COLO829 (cell line): Measurements from ENCODE around the gene BTBD16.

Experiments used
- DNase-seq: peaks from one replicate; pipeline ENCODE4 v3.0.0; 2012; ENCODE audit warnings: low spot score

BTBD16 gene

DNA sequence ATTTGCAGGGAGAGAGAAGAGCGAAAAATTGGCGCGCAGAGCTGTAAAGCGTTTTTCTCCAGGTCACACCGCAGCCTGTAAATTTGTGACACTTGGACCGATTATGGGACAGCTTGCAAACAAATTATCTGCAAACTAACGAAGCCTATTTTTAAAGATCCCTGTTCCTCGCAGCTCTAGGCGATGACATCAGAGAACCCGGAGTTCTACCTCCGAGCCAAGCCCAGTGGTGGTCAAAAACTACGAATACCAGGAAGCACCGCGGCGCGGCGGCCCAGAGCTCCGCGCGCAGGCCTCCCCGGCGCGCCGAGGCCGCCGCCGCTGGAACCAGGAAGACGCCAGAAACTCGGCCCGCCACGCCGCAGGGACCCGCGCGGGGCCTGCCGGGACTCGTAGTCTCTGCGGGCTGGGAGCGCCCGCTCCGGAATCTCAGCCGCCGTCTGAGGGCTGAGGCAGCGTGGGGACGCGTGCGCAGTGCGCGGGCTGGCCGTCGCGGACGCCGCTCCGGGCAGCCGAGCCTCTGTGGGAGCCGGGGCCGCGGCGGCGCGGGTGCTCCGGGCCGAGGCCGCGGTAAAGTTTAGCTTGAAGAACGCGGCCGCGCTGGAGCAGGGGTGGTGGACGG is 103.3 kb downstream of the BTBD16 start, which contains the start of gene PLEKHA1:
TSS of gene PLEKHA1 (plus strand) at position 472 of the 622 bp plus-strand sequence. CDS start 18,493 bp downstream, outside the sequence.
- peak; percentile 75 for DNase-seq

DNA sequence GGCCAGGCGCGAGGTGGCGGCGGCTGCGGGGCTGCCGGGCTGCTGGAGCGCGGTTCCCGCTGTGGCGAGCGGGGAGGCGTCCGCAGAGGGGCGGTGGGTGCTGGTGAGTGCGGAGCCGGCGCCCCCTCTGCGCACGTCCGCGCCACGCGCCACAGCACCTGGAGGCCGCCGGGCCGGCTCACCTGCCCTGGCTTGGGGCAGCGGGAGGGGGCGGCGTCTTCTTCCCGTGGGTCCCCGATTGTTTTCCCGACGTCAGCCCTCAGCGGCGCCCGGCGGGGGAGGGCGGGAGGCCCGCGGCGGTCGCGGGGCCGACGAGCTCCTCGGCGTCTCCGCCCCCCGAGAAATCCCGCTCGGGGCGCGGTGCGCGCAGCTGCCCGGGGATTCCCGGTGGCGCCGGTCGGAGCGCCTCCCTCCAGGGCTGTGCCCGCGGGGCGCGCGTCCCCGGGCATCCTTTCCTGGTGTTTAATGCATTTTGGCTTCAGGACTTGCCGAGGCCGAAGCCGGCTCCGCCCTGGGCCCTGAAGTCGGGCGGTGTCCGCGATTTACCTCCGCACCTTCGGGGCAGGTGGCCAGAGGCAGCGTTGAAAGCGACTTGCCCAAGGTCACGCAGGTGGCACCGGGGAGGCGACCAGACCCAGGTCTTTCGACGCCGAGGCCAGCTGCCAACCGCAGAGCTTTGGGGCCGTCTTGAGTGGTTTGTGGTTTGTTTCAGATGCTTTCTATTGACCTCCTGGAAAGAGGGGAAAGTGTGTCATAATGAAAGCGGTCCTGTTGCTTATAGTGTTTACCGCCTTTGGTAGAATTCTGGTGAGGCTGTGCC is 104.0 kb downstream of the BTBD16 start:
- no peak for DNase-seq

DNA sequence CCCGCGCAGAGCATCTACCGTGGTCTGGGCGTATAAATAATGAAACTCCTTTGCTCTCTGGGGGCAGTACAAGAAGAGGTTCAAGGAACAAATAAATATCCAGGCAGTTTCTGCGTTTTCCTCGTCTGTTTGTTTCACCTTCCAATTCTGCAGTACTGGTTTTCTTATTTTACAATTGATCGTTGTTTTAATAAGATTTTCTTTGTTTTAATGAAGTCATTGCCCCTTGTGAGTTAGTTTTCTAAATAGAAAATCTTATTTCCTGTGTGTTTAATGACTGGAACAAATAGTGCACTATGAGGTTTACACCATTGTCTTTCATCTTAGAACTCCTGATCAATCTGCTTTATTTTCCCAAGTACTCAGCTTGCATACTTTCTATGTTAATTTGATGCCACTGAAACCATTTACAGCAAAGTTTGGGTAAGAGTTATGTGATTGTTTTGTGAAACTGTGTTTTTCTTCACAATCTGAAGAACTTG is 104.6 kb downstream of the BTBD16 start:
- DNase-seq: no peak

DNA sequence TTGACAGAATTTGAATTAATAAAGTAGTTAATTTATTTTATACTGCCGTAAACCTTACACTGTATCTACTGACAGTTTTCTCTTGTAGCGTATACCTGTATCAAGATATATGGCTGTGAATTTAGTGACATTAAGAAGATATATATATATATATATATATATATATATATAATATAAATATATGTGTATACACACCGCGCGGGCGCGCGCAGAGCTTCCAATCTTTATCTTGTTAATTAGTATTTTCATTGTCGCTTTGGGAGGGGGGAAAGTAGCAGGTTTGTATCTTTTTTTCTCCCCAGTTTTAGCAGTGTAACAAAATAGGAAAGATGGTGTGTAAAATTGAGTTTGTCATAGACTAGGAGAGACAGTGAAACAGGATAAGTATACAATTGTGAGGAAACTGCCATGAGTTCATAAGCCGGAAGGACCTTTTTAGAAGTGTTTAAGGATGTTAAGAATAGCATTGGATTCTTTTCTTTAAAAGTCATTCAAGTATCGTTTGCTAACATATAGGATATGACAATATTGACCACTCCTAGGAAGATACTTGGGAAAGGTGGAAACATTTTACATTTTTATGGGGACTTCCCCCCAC is 105.4 kb downstream of the BTBD16 start:
- no peak for DNase-seq

DNA sequence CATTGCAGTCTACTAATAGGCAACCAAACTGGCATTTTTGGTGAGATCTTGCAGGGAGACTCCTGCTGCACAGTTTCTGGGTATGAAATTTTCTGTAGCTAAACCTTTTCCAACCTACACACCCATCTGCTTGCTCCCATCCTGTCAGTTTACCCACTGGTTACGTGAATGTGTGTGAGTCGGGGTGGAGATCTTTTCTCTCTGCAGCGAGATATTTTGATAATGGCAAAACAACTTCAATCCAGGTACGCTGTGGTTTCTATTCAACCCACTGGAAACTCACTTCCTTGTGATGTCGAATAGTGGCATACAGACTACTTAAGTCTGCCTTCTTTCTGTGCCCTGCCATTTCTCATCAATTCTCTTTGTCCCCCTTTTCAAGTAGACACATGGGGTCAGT is 107.9 kb downstream of the BTBD16 start:
- DNase-seq: no peak

DNA sequence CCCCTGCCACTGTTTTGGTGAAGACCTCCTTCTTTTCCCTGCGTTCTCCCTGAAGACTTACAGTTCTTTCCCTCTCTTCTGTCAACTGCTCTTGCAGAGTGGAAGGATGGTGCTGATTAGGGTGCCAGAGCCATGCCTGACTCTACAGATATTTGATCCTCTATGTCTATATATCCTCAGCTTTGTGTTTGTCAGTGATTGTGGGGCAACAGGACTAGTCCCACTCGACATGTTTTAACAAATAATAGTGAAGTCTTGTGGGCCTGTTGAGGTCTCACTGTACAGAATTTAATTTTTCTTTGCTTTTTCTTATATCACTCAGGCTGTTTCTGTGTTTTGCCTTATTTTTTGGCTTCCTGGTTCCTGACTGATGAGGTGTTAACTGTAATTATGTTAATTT is 108.4 kb downstream of the BTBD16 start:
- no peak for DNase-seq

DNA sequence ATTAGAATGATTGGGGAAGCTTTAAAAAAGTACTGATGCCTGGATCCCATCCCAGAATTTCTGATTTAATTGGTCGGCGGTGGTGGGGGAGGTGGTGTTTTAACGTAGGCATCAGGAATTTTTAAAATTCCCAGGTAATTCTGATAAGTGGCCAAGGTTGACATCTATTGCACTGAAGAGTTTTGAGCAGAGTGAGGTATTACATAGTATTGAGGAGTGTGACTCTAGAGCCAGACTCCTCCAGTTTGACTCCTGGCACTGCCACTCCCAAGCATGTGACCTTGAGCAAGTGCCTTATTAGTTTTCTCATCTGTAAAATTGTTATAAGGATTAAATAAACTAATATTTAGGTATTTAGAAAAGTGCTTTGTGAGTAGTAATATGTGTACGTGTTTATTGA is 109.6 kb downstream of the BTBD16 start:
- DNase-seq: no peak

DNA sequence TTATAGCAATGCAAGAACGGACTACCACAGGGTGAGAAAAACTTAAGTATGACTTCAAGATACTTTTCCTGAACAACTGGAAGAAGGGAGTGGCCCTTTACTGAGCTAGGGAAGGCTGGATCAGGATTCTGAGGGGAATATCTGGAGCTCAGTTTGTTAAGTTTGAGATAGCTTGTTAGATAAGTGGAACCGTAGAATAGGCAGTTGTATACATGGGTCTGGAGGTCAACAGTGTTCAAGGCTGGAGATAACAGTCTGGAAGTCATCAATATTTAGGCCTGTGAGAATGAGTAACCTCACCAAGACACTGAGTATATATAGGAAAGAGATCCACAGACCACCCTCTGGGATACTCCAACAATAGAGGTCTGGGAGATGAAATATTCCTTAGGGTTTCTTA is 110.6 kb downstream of the BTBD16 start:
- no peak for DNase-seq

DNA sequence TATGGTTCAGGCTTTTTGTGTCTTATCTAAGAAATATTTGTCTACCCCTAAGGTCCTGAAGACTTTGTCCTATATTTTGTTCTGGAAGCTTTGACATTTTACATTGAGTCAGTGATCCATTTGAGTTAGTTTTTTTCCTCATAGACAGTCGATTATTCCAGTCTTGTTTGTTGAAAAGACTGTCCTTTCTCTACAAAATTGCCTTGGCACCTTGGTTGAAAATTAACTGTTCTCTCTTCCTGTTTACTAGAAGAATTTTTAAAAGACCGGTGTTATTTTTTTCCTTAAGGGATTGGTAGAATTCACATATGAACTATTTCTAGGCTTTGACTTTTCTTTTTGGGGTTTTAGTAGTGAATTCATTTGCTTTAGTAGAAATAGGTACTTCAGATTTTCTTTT is 115.4 kb downstream of the BTBD16 start:
- no peak for DNase-seq

DNA sequence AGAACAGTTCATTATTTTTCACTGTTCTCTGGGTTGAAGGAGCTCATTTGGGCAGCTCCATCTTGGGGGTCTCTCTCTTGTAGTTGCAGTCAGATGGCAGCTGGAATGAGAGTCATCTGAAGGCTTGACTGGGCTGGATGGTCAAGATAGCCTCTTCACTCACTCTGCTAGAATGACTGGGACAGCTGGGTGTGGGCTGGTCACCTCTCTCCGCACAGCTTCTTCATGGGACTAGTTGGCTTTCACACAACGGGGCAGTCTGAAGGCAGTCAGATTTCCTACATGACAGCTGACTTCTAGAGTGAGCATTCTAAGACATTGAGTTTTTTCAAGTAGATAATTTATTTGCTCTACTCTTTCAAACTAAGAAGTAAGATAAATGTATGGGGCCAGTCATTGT is 116.5 kb downstream of the BTBD16 start:
- DNase-seq: no peak
